ENCODE data around the gene NFIB.

NFIB gene

GRCh38 chr9:14296495-14297113 is 17.3 kb downstream of the NFIB start:
- in situ Hi-C loops (cut with MboI; ENCODE audit: low sequenced_read_pairs, unreplicated experiment), result no loop called here
- TF ChIP-seq CTCF (IDR thresholded peaks at IDR 0.05; ENCODE audit: borderline replicate concordance, control extremely low read depth, extremely low read depth, insufficient read depth, missing control alignments), result no peak

GRCh38 chr9:14294659-14295058 is 19.3 kb downstream of the NFIB start:
- TF ChIP-seq CTCF (IDR thresholded peaks at IDR 0.05; ENCODE audit: borderline replicate concordance, control extremely low read depth, extremely low read depth, insufficient read depth, missing control alignments), result no peak
- in situ Hi-C loops (cut with MboI; ENCODE audit: low sequenced_read_pairs, unreplicated experiment), result no loop called here
- DNase-seq (ENCODE audit: low spot score), result no peak

More at GRCh38 chr9:14296495-14297113, 17.3 kb downstream of the NFIB start:
- DNase-seq (ENCODE audit: low spot score), result no peak

- DNase-seq (ENCODE audit: low spot score), result no peak
- TF ChIP-seq CTCF (IDR thresholded peaks at IDR 0.05; ENCODE audit: borderline replicate concordance, control extremely low read depth, extremely low read depth, insufficient read depth, missing control alignments), result no peak
- in situ Hi-C loops (cut with MboI; ENCODE audit: low sequenced_read_pairs, unreplicated experiment), result no loop called here
Observed at GRCh38 chr9:14293801-14294200, 20.1 kb downstream of the NFIB start.

GRCh38 chr9:14292181-14292739 is 21.7 kb downstream of the NFIB start:
- no peak for TF ChIP-seq CTCF (IDR thresholded peaks at IDR 0.05; ENCODE audit: borderline replicate concordance, control extremely low read depth, extremely low read depth, insufficient read depth, missing control alignments)
- DNase-seq (ENCODE audit: low spot score), result no peak
- in situ Hi-C loops (cut with MboI; ENCODE audit: low sequenced_read_pairs, unreplicated experiment), result no loop called here

GRCh38 chr9:14289916-14290315 is 24.0 kb downstream of the NFIB start:
- TF ChIP-seq CTCF (IDR thresholded peaks at IDR 0.05; ENCODE audit: borderline replicate concordance, control extremely low read depth, extremely low read depth, insufficient read depth, missing control alignments), result no peak
- in situ Hi-C loops (cut with MboI; ENCODE audit: low sequenced_read_pairs, unreplicated experiment), result no loop called here
- no peak for DNase-seq (ENCODE audit: low spot score)

GRCh38 chr9:14288433-14288832 is 25.5 kb downstream of the NFIB start:
- in situ Hi-C loops (cut with MboI; ENCODE audit: low sequenced_read_pairs, unreplicated experiment), result no loop called here
- DNase-seq (ENCODE audit: low spot score), result no peak
- TF ChIP-seq CTCF (IDR thresholded peaks at IDR 0.05; ENCODE audit: borderline replicate concordance, control extremely low read depth, extremely low read depth, insufficient read depth, missing control alignments), result no peak
